Endothelial cell of umbilical vein (primary cell): Measurements from ENCODE around the gene KCTD19. TPM values are rescaled to one million over a fixed set of nuclear protein-coding genes. Genes with fewer than 3 reads are reported as not detected.

ENCODE experiments used
- BruUV-seq: library from RNA; stranded (reverse); fragments of 400-500 nt; replicated peaks from 2 replicates; lab custom pipeline; 2021; lab: Mats Ljungman, UMichigan
- CTCF ChIA-PET: fragments of 300-600, 350-600 bp; sonication (Branson Sonifier 250); formaldehyde crosslinking; loops from one replicate; lab custom pipeline; 2021; ENCODE audit warnings: antibody characterized with exemption, inconsistent platforms; lab: Charles Lee
- POLR2A ChIA-PET: fragments of 300-600, 350-600 bp; sonication (Branson Sonifier 250); formaldehyde crosslinking; loops from one replicate; lab custom pipeline; 2021; ENCODE audit warnings: antibody characterized with exemption, inconsistent platforms; lab: Charles Lee
- DNase-seq: peaks from one replicate; pipeline ENCODE4 v3.0.0-alpha.2; 2011; ENCODE audit warnings: low read depth, low spot score
- FAIRE-seq: peaks from 2 replicates; lab custom pipeline; 2011; peaks lifted over from hg19 to GRCh38; lab: Jason Lieb, UNC
- H2AFZ ChIP-seq: 2 replicates; pipeline ENCODE4 v1.6.0; 2012; ENCODE audit warnings: low read depth, low read length, control low read depth, inconsistent platforms
- H3K27ac ChIP-seq: 2 replicates; pipeline ENCODE4 v1.5.1; 2011; ENCODE audit warnings: low read depth, mild to moderate bottlenecking, control low read depth, low read length, moderate library complexity; ENCODE audit not compliant: insufficient read depth
- H3K27me3 ChIP-seq, 2 experiments: 2 replicates each; pipeline versions ENCODE4 v1.6.0 to v1.6.1; 2011; ENCODE audit warnings: low read length in 2 of 2, mixed read lengths in 1 of 2; ENCODE audit not compliant: control insufficient read depth in 2 of 2, insufficient read depth in 2 of 2
- H3K36me3 ChIP-seq, 2 experiments: 2 replicates in 1 of 2; 3 replicates in 1 of 2; pipeline ENCODE4 v1.5.1; 2011; ENCODE audit warnings: low read length in 2 of 2, mild to moderate bottlenecking in 1 of 2, moderate library complexity in 1 of 2; ENCODE audit not compliant: control insufficient read depth in 2 of 2, insufficient read depth in 2 of 2; ENCODE audit errors: extremely low read depth in 1 of 2
- H3K4me1 ChIP-seq: 3 replicates; pipeline ENCODE4 v1.5.1; 2011; ENCODE audit warnings: mild to moderate bottlenecking, low read length; ENCODE audit not compliant: control insufficient read depth, insufficient read depth; ENCODE audit errors: extremely low read depth
- H3K4me2 ChIP-seq: 2 replicates; pipeline ENCODE4 v1.6.1; 2011; ENCODE audit warnings: low read length, control low read depth, mixed read lengths; ENCODE audit not compliant: insufficient read depth
- H3K4me3 ChIP-seq, 3 experiments: fragments of 200-600 bp in 1 of 3; sonication (generic), shearing (Covaris generic) in 1 of 3; replicated peaks in 1 of 3; 2 replicates each; pipeline ENCODE4 v1.5.1; 2011 to 2016; ENCODE audit warnings: control low read depth in 3 of 3, low read length in 3 of 3, mild to moderate bottlenecking in 2 of 3, inconsistent platforms in 1 of 3, low read depth in 1 of 3, moderate library complexity in 1 of 3; ENCODE audit not compliant: insufficient read depth in 1 of 3
- H3K79me2 ChIP-seq: 2 replicates; pipeline ENCODE4 v1.6.0; 2012; ENCODE audit warnings: low read length, inconsistent platforms; ENCODE audit not compliant: control insufficient read depth, insufficient read depth
- H3K9ac ChIP-seq: replicated peaks from 2 replicates; pipeline ENCODE3; 2011; ENCODE audit warnings: low read length, control low read depth; ENCODE audit not compliant: insufficient read depth; ENCODE audit errors: extremely low read depth
- H3K9me1 ChIP-seq: replicated peaks from 3 replicates; pipeline ENCODE4 v1.6.0; 2011; ENCODE audit warnings: mild to moderate bottlenecking, low read length; ENCODE audit not compliant: control insufficient read depth, insufficient read depth; ENCODE audit errors: extremely low read depth
- H3K9me3 ChIP-seq: replicated peaks from 2 replicates; pipeline ENCODE4 v1.5.1; 2012; ENCODE audit warnings: low read length, inconsistent platforms; ENCODE audit not compliant: control insufficient read depth, insufficient read depth
- H4K20me1 ChIP-seq: replicated peaks from 2 replicates; pipeline ENCODE3; 2011; ENCODE audit warnings: mild to moderate bottlenecking, low read length; ENCODE audit not compliant: control insufficient read depth, insufficient read depth; ENCODE audit errors: extremely low read depth
- EZH2 ChIP-seq: IDR thresholded peaks from 2 replicates; pipeline ENCODE4 v1.6.1; 2012; ENCODE audit warnings: borderline replicate concordance, low read depth, mild to moderate bottlenecking, moderate library complexity, low read length, inconsistent platforms; ENCODE audit not compliant: severe bottlenecking
- FOS ChIP-seq: IDR thresholded peaks from 2 replicates; pipeline ENCODE4 v1.6.1; 2011; ENCODE audit warnings: mild to moderate bottlenecking, low read length, moderate library complexity, borderline replicate concordance; ENCODE audit not compliant: insufficient read depth
- JUN ChIP-seq: IDR thresholded peaks from 2 replicates; pipeline ENCODE4 v1.6.1; 2011; ENCODE audit warnings: borderline replicate concordance, low read depth; ENCODE audit not compliant: insufficient read length, insufficient read depth
- POLR2A ChIP-seq: IDR thresholded peaks from 2 replicates; pipeline ENCODE4 v1.6.1; 2012; ENCODE audit warnings: low read depth, mild to moderate bottlenecking, control low read depth, low read length
- POLR2AphosphoS5 ChIP-seq: IDR thresholded peaks from 2 replicates; pipeline ENCODE4 v1.6.1; 2012; ENCODE audit warnings: low read depth, mild to moderate bottlenecking, control low read depth, low read length, moderate library complexity; ENCODE audit not compliant: insufficient read depth
- dilution Hi-C: fragments of 300-500 bp; cut with MboI; formaldehyde crosslinking; loops from one replicate; pipeline ENCODE4 v1.15.0; 2019; ENCODE audit warnings: low sequenced_read_pairs; ENCODE audit not compliant: extremely low pct_ligation_motif_present
- intact Hi-C: fragments of 100-400 bp; cut with micrococcal nuclease; formaldehyde crosslinking; loops from one replicate; pipeline ENCODE4 v1.10.0; 2022
- polyA plus RNA-seq, 4 experiments: library from polyadenylated mRNA; depleted of rRNA in 3 of 4; stranded (reverse) in 3 of 4; unstranded in 1 of 4; fragments of >200 nt; gene quantifications; 2 replicates each; pipeline versions ENCODE4 v1.2.1 to v1.2.3, GENCODE V29; 2011 to 2012; ENCODE audit warnings: missing spikeins in 1 of 4
- total RNA-seq: library from RNA; stranded (reverse); gene quantifications from 2 replicates; pipeline ENCODE4 v1.2.3, GENCODE V29; 2021

The KCTD19 gene
- total and polyA plus RNA-seq, 2 donors (not counting 3 experiments of a cell fraction or from before 2014, with no cell fraction given), result 0.21 to 0.44 TPM

GRCh38 chr16:67339453-67339852 lies 12.9 kb upstream of the KCTD19 start:
- dilution Hi-C loops (no loop called here), intact Hi-C loops (loop anchor here (1.0 kb wide), 1 partner anchor 79 kb away; no protein-coding TSS in a partner anchor)
- Histone ChIP-seq H3K9ac (no peak overlapping the region), H3K9me1 (no peaks in the 10 kb centered on the region), H3K4me2 (no peak overlapping the region), H3K4me1 (no peaks in the 10 kb centered on the region), H4K20me1 (no peaks in the 10 kb centered on the region), H3K9me3 (no peaks in the 10 kb centered on the region), H3K4me3 (no peak overlapping the region), H3K36me3 (no peaks in the 10 kb centered on the region), H3K79me2 (no peaks in the 10 kb centered on the region), H3K27ac (no peak overlapping the region), H3K27me3 (no peaks in the 10 kb centered on the region), H2AFZ (no peak overlapping the region)
- ChIA-PET CTCF (interaction anchor here (0.8 to 3.6 kb wide), 22 partner anchors 10 to 382 kb away, joined by 3 to 60 read pairs (median 6); partner anchors contain the start of genes KCTD19, LRRC36, PLEKHG4 and SLC9A5), POLR2A (no interaction called here)
- peak; percentile 40 for DNase-seq
- no TSS peak for BruUV-seq
- FAIRE-seq, result peak; percentile 58
- TF ChIP-seq EZH2 (no peak), FOS (no peak), POLR2A (no peak), JUN (no peak)

- H3K79me2 ChIP-seq, result no peaks in the 10 kb centered on the region
- no peak for FAIRE-seq
- H3K36me3 ChIP-seq, result no peaks in the 10 kb centered on the region
- no peak overlapping the region for H3K27ac ChIP-seq
- H3K4me2 ChIP-seq, result no peak overlapping the region
- no peaks in the 10 kb centered on the region for H3K9me1 ChIP-seq
- no TSS peak for BruUV-seq
- H3K4me1 ChIP-seq, result no peaks in the 10 kb centered on the region
- CTCF ChIA-PET, result interaction anchor here (3.6 kb wide), 1 partner anchor 76 kb away, joined by 60 read pairs; no protein-coding TSS in a partner anchor
- H3K4me3 ChIP-seq, result no peak overlapping the region
- DNase-seq, result no peak
- H3K9ac ChIP-seq, result no peak overlapping the region
- no peak for TF ChIP-seq POLR2AphosphoS5
- intact Hi-C loops, result no loop called here
- POLR2A ChIA-PET, result no interaction called here
- no peaks in the 10 kb centered on the region for H4K20me1 ChIP-seq
- H3K27me3 ChIP-seq, result no peaks in the 10 kb centered on the region
- no peak overlapping the region for H2AFZ ChIP-seq
- dilution Hi-C loops, result no loop called here
- H3K9me3 ChIP-seq, result no peaks in the 10 kb centered on the region
Measured at GRCh38 chr16:67336648-67337047, 10.1 kb upstream of the KCTD19 start.
